Measurements from ENCODE around the gene PGM2L1.
"Not testable (repeated sequence)": the region's sequence is repeated elsewhere in the genome, so short reads cannot be mapped to it uniquely, and the experiment has no call there.

Gene PGM2L1

DNA sequence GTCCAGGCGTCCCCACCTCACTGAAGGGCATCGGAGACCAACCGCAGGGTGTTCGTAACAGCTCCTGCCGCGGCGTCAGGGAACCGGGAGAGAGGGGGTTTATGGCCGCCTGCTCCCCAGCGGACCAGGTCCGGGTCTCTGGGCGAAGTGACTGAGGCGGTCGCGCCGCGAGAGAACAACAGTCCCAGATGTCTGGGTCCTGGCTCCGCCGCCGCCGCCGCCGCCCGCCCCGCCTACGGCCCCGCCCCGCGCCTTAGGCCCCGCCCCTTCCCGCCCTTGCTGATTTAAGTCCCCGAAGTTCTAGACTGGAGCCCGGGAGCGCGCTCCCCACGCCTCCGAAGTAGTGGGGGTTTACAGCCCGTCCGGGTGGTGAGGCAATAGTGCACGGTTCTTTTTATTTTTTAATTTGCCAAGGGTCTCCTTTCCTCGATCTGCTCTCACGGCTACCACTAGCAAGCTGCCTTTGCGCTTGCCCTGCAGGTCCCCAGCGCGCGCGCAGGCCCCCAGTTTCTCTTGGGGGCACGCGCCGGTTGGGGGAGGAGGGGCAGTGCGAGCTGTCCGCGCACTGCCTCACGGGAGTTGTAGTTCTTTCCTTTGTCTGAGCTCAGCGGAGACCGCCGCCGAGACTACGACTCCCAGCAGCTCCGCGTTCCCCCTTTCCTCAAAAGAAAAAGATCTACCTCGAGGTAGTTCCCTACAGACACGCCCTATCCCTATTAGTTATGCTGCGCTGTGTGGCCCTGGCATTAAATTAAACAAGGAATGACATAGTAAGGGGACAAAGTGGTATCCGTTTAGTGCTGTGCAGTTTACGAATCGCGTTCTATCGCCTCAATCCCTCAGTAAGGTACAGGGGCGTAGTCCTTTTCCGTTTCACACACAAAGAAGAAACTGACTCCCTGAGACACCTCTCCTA lies at the start of gene PGM2L1:
PGM2L1 (minus strand) TSS at position 190 of the 916 bp plus-strand sequence. CDS start 272 bp downstream, outside the sequence.
- peak; percentile 96 for DNase-seq (ENCODE audit: low spot score)

DNA sequence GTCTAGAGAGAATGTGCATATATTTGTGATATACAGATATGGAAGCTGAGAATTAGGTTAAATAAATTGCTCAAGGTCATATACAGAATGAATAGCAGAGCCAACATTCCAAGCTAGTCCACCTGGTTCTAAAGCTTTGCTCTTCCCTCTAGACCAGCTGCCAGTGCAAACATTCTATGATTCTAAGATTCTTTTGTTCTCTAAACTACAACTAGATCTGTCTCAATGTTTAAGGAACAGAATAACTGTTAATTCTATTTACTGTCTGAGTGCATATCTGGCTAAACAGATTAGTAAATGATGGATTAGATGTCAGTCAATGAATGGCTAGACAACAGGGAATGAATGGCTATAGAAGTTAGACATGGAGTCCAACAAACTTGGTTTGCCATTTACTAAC lies 49.5 kb upstream of the PGM2L1 start:
- no peak for DNase-seq (ENCODE audit: low spot score)

DNA sequence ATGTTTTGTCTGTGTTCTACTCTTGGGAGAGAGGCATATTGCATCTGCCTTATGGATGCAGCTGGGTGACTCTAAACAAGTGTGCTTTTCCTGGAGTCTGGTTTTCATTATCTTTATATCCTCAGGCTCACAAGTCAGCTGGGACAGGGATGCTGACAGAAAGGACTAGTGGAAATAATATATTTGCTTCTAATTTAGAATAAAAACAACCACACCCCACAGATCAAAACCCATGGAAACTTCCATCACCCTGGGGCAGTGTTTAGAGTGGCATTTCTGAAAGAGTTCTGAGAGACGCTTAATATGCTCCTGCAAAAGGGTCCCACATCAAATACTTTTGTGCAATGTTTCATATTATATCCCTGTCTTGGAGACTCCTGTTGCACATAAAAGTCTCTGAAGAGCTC lies 48.3 kb upstream of the PGM2L1 start:
- no peak for DNase-seq (ENCODE audit: low spot score)

DNA sequence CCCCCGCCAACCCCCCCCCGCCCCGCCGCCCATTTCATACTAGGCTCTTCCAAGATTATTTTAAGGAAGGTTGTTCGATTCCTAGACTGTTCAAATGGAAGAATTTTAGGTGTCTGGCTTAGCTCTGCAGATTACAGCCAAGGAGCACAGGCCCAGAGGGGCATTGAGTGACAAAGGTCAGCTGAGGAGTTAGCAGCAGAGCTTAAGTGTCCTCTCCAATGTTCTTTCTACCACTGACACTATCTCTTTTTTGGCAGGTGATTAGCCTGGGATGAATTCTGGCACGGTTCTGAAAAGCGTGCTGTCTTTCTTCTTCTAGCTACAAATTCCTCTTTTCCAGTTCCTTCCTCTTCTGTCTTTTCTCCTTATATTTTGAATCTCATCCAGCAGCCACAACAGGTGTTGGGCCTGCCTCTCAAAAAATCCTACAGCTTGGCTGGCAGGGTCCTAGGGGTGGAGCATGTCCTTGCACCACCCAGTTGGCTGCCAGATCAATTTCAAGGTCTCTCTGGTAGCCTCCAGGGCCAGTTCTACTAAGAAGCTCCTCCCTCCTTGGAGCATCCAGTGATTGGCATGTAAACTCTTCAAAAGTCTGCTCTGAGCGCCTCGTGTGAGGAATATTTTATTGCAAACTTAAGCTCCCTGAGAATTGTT lies 46.1 kb upstream of the PGM2L1 start:
- no peak for DNase-seq (ENCODE audit: low spot score)

DNA sequence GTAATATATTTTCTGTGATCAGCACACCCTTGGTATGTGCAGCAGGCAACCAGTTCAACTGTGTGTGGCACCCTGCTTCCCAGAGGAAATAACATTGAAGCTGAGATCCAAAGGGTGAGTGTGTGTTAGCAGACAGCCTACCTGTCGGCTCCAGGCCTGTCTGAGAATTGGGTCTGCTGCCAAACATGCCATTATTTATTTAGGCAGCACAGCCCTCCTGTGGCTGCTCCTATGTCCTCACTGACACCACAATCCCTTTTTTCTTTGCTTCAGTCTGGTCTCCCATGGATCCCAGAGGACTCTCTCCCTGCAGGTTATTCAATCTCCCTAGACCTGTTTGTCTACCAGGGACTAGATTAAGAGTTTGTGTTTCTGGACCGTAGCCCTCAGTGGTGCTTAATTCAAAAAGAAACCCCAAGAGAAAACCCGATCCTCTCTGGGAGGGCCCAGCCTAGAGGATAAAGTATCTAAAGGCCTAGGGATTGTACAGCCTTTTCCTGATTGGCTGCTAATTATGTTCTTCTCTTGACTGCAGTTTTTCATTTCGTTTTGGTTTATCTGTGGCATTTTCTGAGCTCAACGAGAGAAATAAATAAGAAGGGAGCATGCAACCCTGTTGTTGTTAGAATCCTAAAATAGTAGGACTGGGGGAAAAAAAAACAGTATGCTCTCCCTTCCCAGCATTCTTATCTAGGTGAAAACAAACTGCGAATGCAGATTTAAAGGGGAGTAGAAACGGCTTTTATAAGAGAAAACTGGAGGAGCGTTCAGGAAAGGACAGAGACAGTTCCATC lies 45.0 kb upstream of the PGM2L1 start:
- no peak for DNase-seq (ENCODE audit: low spot score)

DNA sequence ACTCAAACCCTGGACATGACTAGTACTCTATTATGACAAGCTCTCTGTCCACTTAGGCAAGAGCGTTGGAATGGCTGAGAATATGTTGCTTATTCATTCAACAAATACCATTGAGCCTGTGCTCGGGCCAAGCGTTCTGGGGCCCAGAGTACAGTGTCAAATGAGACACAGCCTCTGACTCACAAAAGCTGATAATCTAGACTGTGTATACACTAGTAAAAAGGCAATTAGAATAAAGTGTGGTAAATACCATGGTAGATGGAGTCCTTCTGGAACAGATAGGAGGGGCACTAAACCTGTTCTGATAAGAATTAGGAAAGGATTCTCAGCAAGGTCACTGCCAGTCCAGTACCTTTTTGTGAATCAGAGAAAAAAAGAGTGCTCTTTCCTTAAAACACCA lies 44.4 kb upstream of the PGM2L1 start:
- DNase-seq (ENCODE audit: low spot score) = no peak

DNA sequence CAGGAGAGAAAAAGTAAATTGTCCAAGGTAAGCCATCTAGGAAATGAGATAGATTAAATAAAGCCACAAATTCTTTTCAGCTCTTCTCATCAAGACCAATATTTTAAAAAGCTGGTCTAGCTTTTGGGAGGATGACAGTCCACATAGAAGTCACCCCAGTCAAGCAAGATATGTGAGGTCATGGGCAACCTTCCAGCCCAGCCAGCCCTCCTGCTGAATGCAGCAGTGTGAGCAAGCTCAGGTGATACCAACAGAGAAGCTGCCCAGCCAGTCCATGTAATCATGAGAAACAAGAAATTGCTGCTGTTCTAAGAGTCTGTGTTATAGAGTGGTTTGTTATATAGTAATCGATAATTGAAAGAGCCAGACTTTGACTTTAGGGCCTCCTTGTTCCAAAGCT lies 40.4 kb upstream of the PGM2L1 start:
- no peak for DNase-seq (ENCODE audit: low spot score)

DNA sequence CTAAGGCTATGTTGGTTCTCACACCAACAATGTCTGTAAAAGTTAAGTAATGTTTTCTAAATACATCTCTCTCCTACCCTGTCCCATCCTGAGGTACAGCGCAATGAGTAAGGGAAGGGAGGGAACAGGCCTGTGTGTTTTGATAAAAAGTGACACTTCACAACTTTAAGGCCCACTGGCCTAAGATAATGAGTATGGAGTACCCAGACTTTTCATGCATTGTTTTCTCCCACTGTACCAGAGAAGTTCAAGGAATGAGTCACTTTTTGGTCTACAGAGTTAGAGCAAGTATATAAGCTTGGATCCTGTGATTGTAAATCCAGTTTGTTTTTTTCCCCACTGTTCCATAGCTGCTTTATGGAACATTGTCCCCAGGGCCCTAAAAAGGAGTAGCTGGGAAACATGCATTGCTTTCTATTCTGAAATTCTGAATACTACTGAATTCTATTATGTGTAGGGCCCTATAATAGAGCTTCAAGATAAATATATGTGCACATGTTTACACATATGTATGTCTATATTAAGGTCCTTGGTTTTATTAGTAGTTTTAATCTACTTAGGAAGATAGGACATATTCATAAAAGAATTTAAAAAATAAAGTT lies 39.3 kb upstream of the PGM2L1 start:
- no peak for DNase-seq (ENCODE audit: low spot score)

DNA sequence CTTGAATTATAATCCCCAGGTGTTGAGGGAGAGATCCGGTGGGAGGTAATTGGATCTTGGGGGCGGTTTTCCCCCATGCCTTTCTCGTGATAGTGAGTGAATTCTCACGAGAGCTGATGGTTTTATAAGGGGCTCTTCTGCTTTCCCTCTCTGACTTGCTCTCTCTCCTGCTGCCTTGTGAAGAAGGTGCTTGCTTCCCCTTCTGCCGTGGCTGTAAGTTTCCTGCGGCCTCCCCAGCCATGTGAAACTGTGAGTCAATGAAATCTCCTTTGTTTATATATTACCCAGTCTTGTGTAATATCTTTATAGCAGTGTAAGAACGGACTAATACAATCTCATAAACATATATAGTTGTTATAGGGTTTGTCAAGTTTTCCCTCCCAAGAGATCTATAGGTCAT lies 36.3 kb upstream of the PGM2L1 start:
- no peak for DNase-seq (ENCODE audit: low spot score)

DNA sequence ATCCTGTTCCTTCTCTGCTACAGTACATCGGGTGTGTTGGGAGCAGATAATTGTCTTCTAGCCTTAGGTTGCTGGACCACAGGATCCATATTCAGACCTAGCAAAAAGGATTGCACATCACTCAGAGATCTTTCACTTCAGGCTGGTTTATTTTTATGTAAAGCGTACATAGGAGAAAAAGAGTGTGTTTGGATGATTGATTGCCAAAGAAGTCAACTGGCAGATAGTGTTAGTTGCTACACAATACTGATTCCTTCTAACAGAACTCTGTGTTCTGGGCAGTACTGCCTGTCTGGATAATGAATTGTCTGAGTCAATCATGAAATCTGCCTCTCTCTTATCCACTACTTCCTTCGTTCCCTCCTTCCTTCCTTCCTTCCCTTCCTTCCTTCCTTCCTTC lies 31.0 kb upstream of the PGM2L1 start:
- no peak for DNase-seq (ENCODE audit: low spot score)

DNA sequence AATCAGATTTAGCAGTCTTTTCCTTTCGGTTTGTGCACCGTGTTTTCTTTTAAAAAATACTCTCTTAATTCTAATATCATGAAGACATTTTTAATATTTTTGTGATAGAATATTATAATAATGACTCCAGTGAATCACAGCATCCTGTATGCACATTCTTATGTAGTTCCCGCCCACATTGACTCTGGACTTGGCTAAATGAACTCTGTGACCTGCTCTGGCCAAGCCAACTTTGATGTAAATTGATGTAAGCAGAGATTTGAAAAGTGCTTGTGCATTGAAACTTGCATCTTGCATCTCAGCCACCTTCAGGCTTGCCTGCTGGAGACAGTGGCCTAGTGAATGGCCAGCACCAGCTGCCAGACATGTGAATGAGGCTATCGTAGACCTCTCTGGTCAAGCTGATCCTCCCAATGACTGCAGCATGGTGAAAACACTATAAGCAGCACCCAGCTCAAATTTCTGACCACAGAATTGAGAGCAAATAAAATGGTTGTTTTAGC lies 29.2 kb upstream of the PGM2L1 start:
- DNase-seq (ENCODE audit: low spot score) = no peak

DNA sequence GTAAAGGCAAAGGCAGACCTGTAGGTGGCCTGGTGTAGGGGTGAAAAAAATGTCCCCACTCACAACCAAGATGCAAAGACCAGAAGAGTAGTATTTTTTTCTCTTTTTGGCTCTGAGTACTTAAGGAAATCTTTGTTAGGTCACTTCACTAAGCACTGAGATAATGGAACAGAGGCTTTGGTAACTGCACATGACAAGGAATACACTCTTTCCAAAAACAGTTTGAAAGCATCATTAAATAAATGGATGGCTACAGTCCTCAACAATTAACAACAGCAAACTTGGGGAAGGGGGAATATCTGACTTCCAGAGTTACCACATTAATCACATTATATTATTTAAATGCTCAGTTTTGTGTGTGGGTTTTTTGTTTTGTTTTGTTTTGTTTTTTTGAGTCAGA lies 26.9 kb upstream of the PGM2L1 start:
- no peak for DNase-seq (ENCODE audit: low spot score)

DNA sequence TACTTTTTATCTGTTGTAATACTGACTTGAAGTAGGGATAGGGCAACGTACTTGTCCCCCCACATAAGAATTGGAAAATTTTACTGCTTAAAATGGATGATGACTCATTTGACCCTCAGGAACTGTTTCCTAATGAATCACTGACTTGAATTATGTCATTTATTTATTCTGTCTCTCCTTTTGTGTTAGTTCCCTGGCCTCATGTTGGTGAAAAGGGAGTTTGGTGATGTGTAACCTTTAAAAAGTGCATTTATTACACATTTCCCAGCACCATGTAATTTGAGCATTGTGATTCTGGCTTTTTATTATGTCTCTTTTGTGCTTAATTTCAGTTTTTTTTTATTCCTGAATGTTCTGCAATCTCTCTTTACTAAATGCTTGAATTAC lies 20.3 kb upstream of the PGM2L1 start:
- no peak for DNase-seq (ENCODE audit: low spot score)

DNA sequence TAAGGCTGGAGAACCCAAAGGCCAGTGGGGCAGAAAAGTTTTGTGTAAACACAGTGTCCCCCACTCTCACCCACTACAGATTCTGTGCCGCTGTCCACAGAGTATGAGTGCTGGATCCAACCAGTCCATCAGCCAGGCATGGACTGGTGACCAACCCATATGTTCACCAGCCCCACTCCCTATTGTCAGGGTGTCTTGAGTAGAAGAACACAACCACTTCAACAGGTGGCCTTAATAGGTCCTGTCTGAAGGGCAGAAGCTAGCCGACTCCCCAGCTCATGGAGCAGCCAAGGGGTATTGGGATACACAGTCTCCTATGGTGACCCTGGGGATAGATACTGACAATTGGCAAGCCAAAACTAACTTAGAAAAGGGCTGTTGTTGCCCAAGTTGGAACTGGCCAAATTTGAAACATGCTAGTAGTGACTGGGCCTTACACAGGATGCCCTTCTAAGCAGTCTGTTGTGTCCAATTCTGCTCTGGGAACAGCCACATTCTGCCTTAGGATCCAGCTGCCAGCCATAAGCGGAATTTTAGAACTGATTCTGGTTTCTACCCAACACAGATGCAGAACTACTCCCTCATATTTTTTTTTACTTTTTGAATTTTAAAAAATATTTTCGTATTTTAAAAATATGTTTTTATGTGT lies 19.8 kb upstream of the PGM2L1 start:
- DNase-seq (ENCODE audit: low spot score) = no peak

DNA sequence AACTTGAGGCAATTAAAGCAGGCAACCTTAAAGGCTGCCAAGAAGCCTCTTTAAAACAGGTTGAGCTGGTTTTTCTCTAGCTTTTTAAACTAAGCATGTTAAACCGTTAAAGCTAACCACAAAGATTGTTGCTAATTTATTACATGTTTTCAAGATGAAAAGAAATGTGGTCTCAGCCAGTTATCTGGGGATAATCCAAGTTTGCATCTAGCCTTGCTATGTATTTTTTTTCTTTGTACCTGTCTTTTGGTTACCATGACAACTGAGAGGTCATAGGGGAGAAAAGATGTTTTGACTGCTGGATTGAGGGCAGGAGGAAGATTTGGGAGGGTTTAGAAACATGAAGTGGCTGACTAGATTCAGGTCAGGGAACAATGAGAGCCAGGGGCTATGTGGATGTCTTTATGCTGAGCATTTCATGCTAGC lies 19.2 kb upstream of the PGM2L1 start:
- DNase-seq (ENCODE audit: low spot score) = no peak

DNA sequence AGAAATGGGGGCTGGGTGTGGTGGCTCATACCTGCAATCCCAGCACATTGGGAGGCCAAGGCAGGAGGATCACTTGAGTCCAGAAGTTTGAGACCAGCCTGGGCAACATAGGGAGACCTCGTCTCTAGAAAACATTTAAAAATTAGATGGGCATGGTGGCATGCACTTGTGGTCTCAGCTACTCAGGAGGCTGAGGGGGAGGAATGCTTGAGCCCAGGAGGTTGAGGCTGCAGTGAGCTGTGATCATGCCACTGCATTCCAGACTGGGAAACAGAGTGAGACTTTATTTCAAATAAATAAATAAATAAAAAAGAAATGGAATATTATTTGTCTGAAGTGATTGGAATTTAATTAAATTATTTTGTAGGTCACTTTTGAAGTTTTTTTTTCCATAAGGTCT lies 18.7 kb upstream of the PGM2L1 start:
- not testable (repeated sequence) for DNase-seq (ENCODE audit: low spot score)

DNA sequence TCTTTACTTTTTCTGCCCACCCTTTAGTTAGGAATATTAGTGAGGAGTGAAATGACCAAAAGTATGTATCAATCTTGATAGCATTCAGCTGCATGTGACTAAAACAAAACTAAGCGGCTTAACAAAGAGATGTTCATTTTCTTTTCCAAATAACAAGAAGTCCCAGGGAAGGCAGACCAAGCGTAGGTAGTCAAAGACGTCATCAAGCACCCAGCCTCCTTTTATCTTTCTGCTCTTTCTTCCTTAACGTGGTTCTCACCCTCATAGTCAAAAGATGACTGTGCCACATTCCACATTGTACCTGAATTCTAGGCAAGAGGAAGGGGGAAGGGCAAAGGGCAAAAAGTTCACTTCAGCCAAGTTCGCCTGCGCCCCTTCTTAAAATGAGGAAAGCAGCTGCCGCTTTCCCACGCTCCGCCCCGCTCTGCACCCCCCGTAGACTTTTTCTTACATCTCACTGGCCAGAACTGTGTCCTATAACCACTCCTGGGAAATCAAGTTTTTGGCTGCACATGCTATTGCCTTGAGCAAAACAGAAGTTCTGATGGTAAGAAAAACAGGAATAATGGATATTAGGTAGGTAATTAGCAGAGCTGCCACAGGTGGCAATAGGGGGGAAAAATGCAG lies 14.6 kb upstream of the PGM2L1 start:
- no peak for DNase-seq (ENCODE audit: low spot score)

DNA sequence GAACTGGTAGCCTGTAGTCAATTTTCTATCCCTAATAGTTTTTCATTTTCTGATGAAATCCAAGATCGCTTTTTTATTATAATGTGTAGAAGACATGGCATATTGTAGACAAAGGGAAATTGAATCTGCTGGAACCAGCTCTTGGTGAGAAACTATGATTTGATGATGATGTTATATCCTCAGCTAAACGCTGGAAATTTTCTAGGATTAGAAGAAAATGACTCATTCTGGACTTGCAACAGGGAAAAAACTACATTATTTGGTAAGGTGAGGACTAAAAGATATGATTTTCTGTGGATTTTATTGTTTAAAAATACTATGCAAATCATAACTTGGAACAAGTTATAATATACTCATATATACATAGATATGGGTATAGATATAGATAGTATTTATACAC lies 14.1 kb upstream of the PGM2L1 start:
- no peak for DNase-seq (ENCODE audit: low spot score)

DNA sequence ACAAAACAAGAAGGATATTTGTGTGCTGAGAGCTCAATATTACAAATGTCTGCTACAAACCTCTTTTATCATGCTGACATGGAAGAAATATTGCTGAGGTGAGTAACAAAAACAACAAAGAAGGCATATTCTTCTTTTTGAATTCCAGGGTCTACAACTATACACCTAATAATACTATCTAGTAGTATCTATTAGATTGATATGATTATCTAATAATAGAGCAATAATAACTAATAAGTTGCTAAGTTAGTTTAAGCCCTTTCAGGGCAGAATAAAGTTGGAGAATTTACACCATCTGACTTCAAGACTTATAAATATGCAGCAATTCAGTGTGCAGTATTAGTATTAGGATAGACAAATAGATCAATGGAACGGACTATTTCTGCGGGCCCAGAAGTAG lies 11.4 kb upstream of the PGM2L1 start:
- DNase-seq (ENCODE audit: low spot score) = no peak

DNA sequence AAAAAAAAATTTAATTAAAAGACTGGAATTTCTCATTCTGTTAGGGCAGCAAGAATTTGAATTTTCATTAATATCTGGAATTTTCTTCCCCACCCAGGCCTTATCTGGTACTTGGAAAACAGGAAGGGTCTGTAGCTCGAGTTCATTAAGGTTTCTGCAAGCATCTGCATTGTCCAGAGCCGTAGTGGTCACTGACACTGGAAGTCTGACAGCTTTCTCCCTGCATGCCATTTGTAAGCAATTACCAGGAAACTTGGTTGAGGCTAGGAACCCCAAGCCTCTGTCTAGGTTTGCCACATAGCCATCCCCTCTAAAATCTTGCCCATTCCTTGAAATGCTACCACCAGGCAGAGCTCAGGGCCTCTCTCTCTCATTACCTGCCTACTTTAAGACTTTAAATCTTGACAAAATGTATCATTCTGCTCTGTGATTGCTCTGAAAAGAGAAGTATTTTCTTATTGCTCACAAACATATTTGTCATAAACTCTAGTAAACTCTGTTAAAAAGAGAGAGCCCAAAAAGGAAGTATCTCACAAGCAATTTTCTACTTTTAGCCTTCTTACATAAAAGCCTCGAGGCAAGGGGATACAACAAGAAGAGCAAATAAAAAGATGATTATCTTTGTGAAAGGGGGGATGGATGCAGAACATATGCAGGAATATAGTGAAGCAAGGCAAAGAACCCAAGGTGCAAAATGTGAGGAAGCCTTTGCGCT lies 5.5 kb upstream of the PGM2L1 start:
- DNase-seq (ENCODE audit: low spot score) = no peak
